Central memory CD8-positive, alpha-beta T cell (primary cell): ENCODE data around the gene ADARB2.
A peak's percentile ranks its signal among the peaks of the same experiment; 100 is the strongest.
"Not testable (repeated sequence)": the region's sequence is repeated elsewhere in the genome, so short reads cannot be mapped to it uniquely, and the experiment has no call there.

Source experiments
- ATAC-seq: fragments of 150-1000 bp; cut with Tn5 transposase; replicated peaks from 2 replicates; pipeline ENCODE4 v1.10.0; 2022; ENCODE audit warnings: mild to moderate bottlenecking, moderate FRiP score, moderate number of reproducible peaks; ENCODE audit not compliant: poor library complexity, severe bottlenecking; ENCODE audit errors: extremely low read depth
- DNase-seq, 2 donors: peaks; one replicate each; pipeline ENCODE4 v3.0.0; 2021; ENCODE audit warnings: low spot score in 2 of 2
- H3K27ac Mint-ChIP-seq: one replicate; pipeline ENCODE4 v1.8.0; 2022; ENCODE audit warnings: low read depth, mild to moderate bottlenecking, moderate library complexity, mixed read lengths
- H3K27me3 Mint-ChIP-seq: one replicate; pipeline ENCODE4 v1.8.0; 2022; ENCODE audit warnings: mixed read lengths
- H3K36me3 Mint-ChIP-seq: one replicate; pipeline ENCODE4 v1.8.0; 2022; ENCODE audit warnings: mild to moderate bottlenecking, moderate library complexity, mixed read lengths; ENCODE audit not compliant: insufficient read depth
- H3K4me1 Mint-ChIP-seq: one replicate; pipeline ENCODE4 v1.8.0; 2022; ENCODE audit warnings: mixed read lengths
- H3K4me3 Mint-ChIP-seq: one replicate; pipeline ENCODE4 v1.8.0; 2022; ENCODE audit warnings: mild to moderate bottlenecking, moderate library complexity, mixed read lengths
- H3K9me3 Mint-ChIP-seq: one replicate; pipeline ENCODE4 v1.8.0; 2022; ENCODE audit warnings: mixed read lengths

ADARB2 gene

GRCh38 chr10:1398626-1399410 is 338.5 kb downstream of the ADARB2 start:
- ATAC-seq (no peak), DNase-seq (peak in 1 of 2 donors; percentile 1)
- H3K9me3 Mint-ChIP-seq: no peaks in the 10 kb centered on the region
- no peaks in the 10 kb centered on the region for H3K36me3 Mint-ChIP-seq
- no peak overlapping the region for H3K27ac Mint-ChIP-seq
- H3K27me3 Mint-ChIP-seq: peaks cover 39% of the 10 kb centered on the region
- no peaks in the 10 kb centered on the region for H3K4me1 Mint-ChIP-seq
- no peak overlapping the region for H3K4me3 Mint-ChIP-seq

- H3K4me3 Mint-ChIP-seq, ATAC-seq, H3K9me3 Mint-ChIP-seq, H3K4me1 Mint-ChIP-seq, H3K27ac Mint-ChIP-seq, H3K36me3 Mint-ChIP-seq: not testable (repeated sequence)
- peak in 1 of 2 donors; percentile 7 for DNase-seq
- H3K27me3 Mint-ChIP-seq: peaks cover 32% of the 10 kb centered on the region
Observed at GRCh38 chr10:1398116-1398515, 339.2 kb downstream of the ADARB2 start.

DNA sequence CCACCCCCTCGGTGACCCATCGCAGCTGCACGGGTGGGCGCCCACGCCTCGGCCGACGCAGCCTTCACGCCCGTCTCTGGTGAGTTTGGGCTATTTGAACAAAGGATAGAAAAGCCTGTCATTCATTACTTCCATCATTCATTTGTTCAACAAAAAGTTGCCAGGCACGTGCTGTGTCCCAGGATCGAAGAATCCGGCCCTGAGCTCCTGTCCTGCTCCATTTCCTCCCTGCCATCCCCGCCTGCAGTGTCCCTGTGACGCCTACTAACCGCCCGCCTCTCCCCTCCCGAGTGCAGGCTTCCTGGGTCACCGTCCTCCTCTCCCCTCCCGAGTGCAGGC is 341.1 kb downstream of the ADARB2 start:
- Mint-ChIP-seq H3K27ac (no peak overlapping the region), H3K36me3 (no peaks in the 10 kb centered on the region), H3K4me1 (no peaks in the 10 kb centered on the region), H3K4me3 (no peak overlapping the region), H3K9me3 (no peaks in the 10 kb centered on the region), H3K27me3 (peaks cover 28% of the 10 kb centered on the region)
- DNase-seq: no peak
- ATAC-seq: no peak

GRCh38 chr10:1395481-1396296 is 341.6 kb downstream of the ADARB2 start:
- no peak for ATAC-seq
- Mint-ChIP-seq H3K27ac (no peak overlapping the region), H3K9me3 (no peaks in the 10 kb centered on the region), H3K4me1 (no peaks in the 10 kb centered on the region), H3K27me3 (peaks cover 24% of the 10 kb centered on the region), H3K4me3 (no peak overlapping the region), H3K36me3 (no peaks in the 10 kb centered on the region)
- DNase-seq: no peak

DNA sequence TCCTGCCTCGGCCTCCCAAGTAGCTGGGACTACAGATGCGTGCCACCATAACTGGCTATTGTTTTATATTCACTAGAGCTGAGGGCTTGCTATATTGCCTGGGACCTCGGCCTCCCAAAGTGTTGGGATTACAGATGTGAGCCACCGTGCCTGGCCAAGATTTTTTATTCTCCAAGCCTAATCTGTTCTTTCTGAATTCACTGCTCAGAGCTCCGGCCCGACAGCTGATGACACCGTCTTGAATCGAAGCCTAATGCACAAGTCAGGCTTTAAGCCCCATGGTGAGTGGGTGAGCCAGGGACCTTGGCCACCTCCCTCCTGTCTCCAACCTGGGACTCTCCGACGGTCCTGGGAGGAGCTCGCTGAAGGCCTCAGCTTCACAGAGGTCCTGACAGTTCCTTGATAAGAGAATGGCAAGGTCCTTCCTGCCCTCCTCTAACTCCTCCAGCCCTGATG is 342.3 kb downstream of the ADARB2 start:
- no peaks in the 10 kb centered on the region for H3K9me3 Mint-ChIP-seq
- ATAC-seq (no peak), DNase-seq (no peak)
- no peak overlapping the region for H3K4me3 Mint-ChIP-seq
- H3K4me1 Mint-ChIP-seq: no peaks in the 10 kb centered on the region
- no peak overlapping the region for H3K27ac Mint-ChIP-seq
- H3K27me3 Mint-ChIP-seq: peaks cover 17% of the 10 kb centered on the region
- no peaks in the 10 kb centered on the region for H3K36me3 Mint-ChIP-seq

GRCh38 chr10:1394155-1394912 is 343.0 kb downstream of the ADARB2 start:
- ATAC-seq (no peak), DNase-seq (no peak)
- H3K27ac Mint-ChIP-seq: no peak overlapping the region
- no peaks in the 10 kb centered on the region for H3K36me3 Mint-ChIP-seq
- H3K4me1 Mint-ChIP-seq: no peaks in the 10 kb centered on the region
- H3K9me3 Mint-ChIP-seq: no peaks in the 10 kb centered on the region
- no peak overlapping the region for H3K4me3 Mint-ChIP-seq
- H3K27me3 Mint-ChIP-seq: peaks cover 10% of the 10 kb centered on the region

GRCh38 chr10:1393481-1393880 is 343.8 kb downstream of the ADARB2 start:
- ATAC-seq (no peak), DNase-seq (no peak)
- Mint-ChIP-seq H3K27ac (no peak overlapping the region), H3K4me1 (no peaks in the 10 kb centered on the region), H3K27me3 (peaks cover 2% of the 10 kb centered on the region), H3K4me3 (no peak overlapping the region), H3K9me3 (no peaks in the 10 kb centered on the region), H3K36me3 (no peaks in the 10 kb centered on the region)

DNA sequence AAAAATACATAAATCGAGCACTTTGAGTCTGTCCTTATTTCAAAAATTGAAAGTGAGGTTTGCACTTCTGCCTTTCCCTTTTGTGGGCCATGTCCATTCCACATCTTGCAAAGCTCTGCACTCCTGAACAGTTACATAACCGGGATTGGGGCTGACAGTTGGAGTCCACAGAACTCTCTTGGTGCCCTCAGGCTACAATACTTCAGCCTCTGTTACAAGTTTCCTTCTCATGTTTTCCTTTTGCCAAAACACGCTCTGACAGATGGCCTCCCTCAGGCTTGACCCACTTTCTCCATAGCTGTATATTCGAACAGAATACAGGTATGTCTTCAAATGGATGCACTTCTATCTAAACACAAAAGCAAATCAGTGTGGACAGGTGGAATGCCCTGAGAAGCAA is 345.2 kb downstream of the ADARB2 start:
- no peaks in the 10 kb centered on the region for H3K36me3 Mint-ChIP-seq
- DNase-seq: peak in 1 of 2 donors; percentile 6
- no peaks in the 10 kb centered on the region for H3K27me3 Mint-ChIP-seq
- no peaks in the 10 kb centered on the region for H3K9me3 Mint-ChIP-seq
- no peak overlapping the region for H3K4me3 Mint-ChIP-seq
- H3K4me1 Mint-ChIP-seq: no peaks in the 10 kb centered on the region
- ATAC-seq: no peak
- no peak overlapping the region for H3K27ac Mint-ChIP-seq

DNA sequence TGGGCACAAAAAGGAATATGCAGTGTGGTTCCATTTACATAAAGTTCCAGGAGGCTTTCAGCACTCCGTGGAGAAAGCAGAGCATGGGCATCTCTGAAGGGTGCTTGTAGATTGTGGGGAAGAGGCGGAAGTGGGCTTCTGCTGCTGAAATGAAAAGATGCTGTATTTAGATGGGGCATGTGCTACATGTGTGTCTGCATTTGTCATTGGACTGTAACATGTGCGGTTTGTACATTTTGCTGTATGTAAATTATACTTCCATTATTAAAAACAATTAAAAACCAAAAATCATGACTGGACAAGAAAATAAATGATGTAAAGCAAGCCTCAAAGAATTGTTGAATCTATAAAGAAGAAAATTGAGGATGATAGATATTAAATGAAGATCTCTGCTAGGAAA is 347.1 kb downstream of the ADARB2 start:
- H3K27me3 Mint-ChIP-seq: peaks cover 12% of the 10 kb centered on the region
- no peak overlapping the region for H3K27ac Mint-ChIP-seq
- no peaks in the 10 kb centered on the region for H3K36me3 Mint-ChIP-seq
- H3K4me1 Mint-ChIP-seq: no peaks in the 10 kb centered on the region
- no peak for DNase-seq
- ATAC-seq: no peak
- H3K4me3 Mint-ChIP-seq: no peak overlapping the region
- no peaks in the 10 kb centered on the region for H3K9me3 Mint-ChIP-seq

DNA sequence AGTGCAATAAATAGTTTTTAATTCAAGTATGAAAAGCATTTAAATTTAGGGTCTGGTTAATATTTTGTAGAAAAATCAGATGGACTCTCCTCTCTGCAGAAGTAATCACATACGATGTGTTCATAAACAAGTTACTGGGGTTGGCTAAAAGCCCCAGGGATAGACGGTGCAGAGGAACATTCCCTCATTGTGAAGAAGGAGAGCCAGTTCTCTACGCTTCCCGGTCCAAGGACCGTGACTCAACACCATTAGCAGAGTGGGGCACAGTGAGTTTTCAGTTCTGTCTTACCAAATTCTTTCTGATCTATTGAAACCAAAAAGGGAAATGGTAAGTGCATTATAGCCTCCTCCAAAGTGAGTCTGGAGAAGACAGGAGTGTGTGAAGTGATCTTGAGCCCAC is 353.3 kb downstream of the ADARB2 start:
- Mint-ChIP-seq H3K4me1 (no peaks in the 10 kb centered on the region), H3K4me3 (no peak overlapping the region), H3K9me3 (no peaks in the 10 kb centered on the region), H3K36me3 (no peaks in the 10 kb centered on the region), H3K27me3 (peaks cover 69% of the 10 kb centered on the region), H3K27ac (no peak overlapping the region)
- no peak for ATAC-seq
- no peak for DNase-seq

DNA sequence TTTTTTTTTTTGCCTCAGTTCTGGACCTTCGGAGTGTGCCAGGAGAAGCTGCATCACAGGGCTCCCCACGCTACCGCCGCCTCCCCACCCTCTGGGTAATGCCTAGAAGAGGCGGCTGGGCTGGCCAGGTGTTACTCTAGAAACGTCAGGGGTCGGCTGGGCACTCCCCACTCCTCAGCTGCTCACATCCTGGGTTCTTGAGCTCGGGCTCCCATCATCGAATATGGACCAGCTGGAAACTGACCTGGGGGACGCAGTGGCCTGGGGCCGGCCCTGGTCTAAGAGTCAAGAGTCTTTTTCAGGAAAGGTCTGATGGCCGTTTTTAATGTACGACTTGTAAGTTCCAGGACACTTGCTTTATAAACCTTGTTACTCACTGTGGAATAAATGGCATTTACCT is 354.6 kb downstream of the ADARB2 start:
- DNase-seq (no peak), ATAC-seq (no peak)
- Mint-ChIP-seq H3K4me3 (no peak overlapping the region), H3K36me3 (no peaks in the 10 kb centered on the region), H3K27ac (no peak overlapping the region), H3K4me1 (no peaks in the 10 kb centered on the region), H3K9me3 (no peaks in the 10 kb centered on the region), H3K27me3 (peaks cover 82% of the 10 kb centered on the region)

- Mint-ChIP-seq H3K4me3 (no peak overlapping the region), H3K9me3 (no peaks in the 10 kb centered on the region), H3K27ac (no peak overlapping the region), H3K4me1 (no peaks in the 10 kb centered on the region), H3K27me3 (peaks cover 83% of the 10 kb centered on the region), H3K36me3 (no peaks in the 10 kb centered on the region)
- DNase-seq (no peak), ATAC-seq (no peak)
Observed at GRCh38 chr10:1381339-1381738, 356.0 kb downstream of the ADARB2 start.
